Endothelial cell of umbilical vein (primary cell): ENCODE data around the gene IFITM10. TPM values are rescaled to one million over a fixed set of nuclear protein-coding genes. Genes with fewer than 3 reads are reported as not detected.

Source experiments
- BruUV-seq: library from RNA; stranded (reverse); fragments of 400-500 nt; replicated peaks from 2 replicates; lab custom pipeline; 2021; lab: Mats Ljungman, UMichigan
- CTCF ChIA-PET: fragments of 300-600, 350-600 bp; sonication (Branson Sonifier 250); formaldehyde crosslinking; loops from one replicate; lab custom pipeline; 2021; ENCODE audit warnings: antibody characterized with exemption, inconsistent platforms; lab: Charles Lee
- POLR2A ChIA-PET: fragments of 300-600, 350-600 bp; sonication (Branson Sonifier 250); formaldehyde crosslinking; loops from one replicate; lab custom pipeline; 2021; ENCODE audit warnings: antibody characterized with exemption, inconsistent platforms; lab: Charles Lee
- DNase-seq: peaks from one replicate; pipeline ENCODE4 v3.0.0-alpha.2; 2011; ENCODE audit warnings: low read depth, low spot score
- FAIRE-seq: peaks from 2 replicates; lab custom pipeline; 2011; peaks lifted over from hg19 to GRCh38; lab: Jason Lieb, UNC
- H2AFZ ChIP-seq: 2 replicates; pipeline ENCODE4 v1.6.0; 2012; ENCODE audit warnings: low read depth, low read length, control low read depth, inconsistent platforms
- H3K27ac ChIP-seq: 2 replicates; pipeline ENCODE4 v1.5.1; 2011; ENCODE audit warnings: low read depth, mild to moderate bottlenecking, control low read depth, low read length, moderate library complexity; ENCODE audit not compliant: insufficient read depth
- H3K27me3 ChIP-seq, 2 experiments: 2 replicates each; pipeline versions ENCODE4 v1.6.0 to v1.6.1; 2011; ENCODE audit warnings: low read length in 2 of 2, mixed read lengths in 1 of 2; ENCODE audit not compliant: control insufficient read depth in 2 of 2, insufficient read depth in 2 of 2
- H3K36me3 ChIP-seq, 2 experiments: 2 replicates in 1 of 2; 3 replicates in 1 of 2; pipeline ENCODE4 v1.5.1; 2011; ENCODE audit warnings: low read length in 2 of 2, mild to moderate bottlenecking in 1 of 2, moderate library complexity in 1 of 2; ENCODE audit not compliant: control insufficient read depth in 2 of 2, insufficient read depth in 2 of 2; ENCODE audit errors: extremely low read depth in 1 of 2
- H3K4me1 ChIP-seq: 3 replicates; pipeline ENCODE4 v1.5.1; 2011; ENCODE audit warnings: mild to moderate bottlenecking, low read length; ENCODE audit not compliant: control insufficient read depth, insufficient read depth; ENCODE audit errors: extremely low read depth
- H3K4me2 ChIP-seq: 2 replicates; pipeline ENCODE4 v1.6.1; 2011; ENCODE audit warnings: low read length, control low read depth, mixed read lengths; ENCODE audit not compliant: insufficient read depth
- H3K4me3 ChIP-seq, 3 experiments: fragments of 200-600 bp in 1 of 3; sonication (generic), shearing (Covaris generic) in 1 of 3; replicated peaks in 1 of 3; 2 replicates each; pipeline ENCODE4 v1.5.1; 2011 to 2016; ENCODE audit warnings: control low read depth in 3 of 3, low read length in 3 of 3, mild to moderate bottlenecking in 2 of 3, inconsistent platforms in 1 of 3, low read depth in 1 of 3, moderate library complexity in 1 of 3; ENCODE audit not compliant: insufficient read depth in 1 of 3
- H3K79me2 ChIP-seq: 2 replicates; pipeline ENCODE4 v1.6.0; 2012; ENCODE audit warnings: low read length, inconsistent platforms; ENCODE audit not compliant: control insufficient read depth, insufficient read depth
- H3K9ac ChIP-seq: replicated peaks from 2 replicates; pipeline ENCODE3; 2011; ENCODE audit warnings: low read length, control low read depth; ENCODE audit not compliant: insufficient read depth; ENCODE audit errors: extremely low read depth
- H3K9me1 ChIP-seq: replicated peaks from 3 replicates; pipeline ENCODE4 v1.6.0; 2011; ENCODE audit warnings: mild to moderate bottlenecking, low read length; ENCODE audit not compliant: control insufficient read depth, insufficient read depth; ENCODE audit errors: extremely low read depth
- H3K9me3 ChIP-seq: replicated peaks from 2 replicates; pipeline ENCODE4 v1.5.1; 2012; ENCODE audit warnings: low read length, inconsistent platforms; ENCODE audit not compliant: control insufficient read depth, insufficient read depth
- H4K20me1 ChIP-seq: replicated peaks from 2 replicates; pipeline ENCODE3; 2011; ENCODE audit warnings: mild to moderate bottlenecking, low read length; ENCODE audit not compliant: control insufficient read depth, insufficient read depth; ENCODE audit errors: extremely low read depth
- CTCF ChIP-seq, 2 donors: IDR thresholded peaks; 1 replicate in 1 of 2; 2 replicates in 1 of 2; pipeline ENCODE4 v1.5.1; 2011; ENCODE audit warnings: low read length in 2 of 2, mild to moderate bottlenecking in 2 of 2, moderate library complexity in 2 of 2, control low read depth in 1 of 2, inconsistent platforms in 1 of 2, low read depth in 1 of 2; ENCODE audit not compliant: insufficient read depth in 1 of 2; ENCODE audit errors: extremely low read depth in 1 of 2
- EZH2 ChIP-seq: IDR thresholded peaks from 2 replicates; pipeline ENCODE4 v1.6.1; 2012; ENCODE audit warnings: borderline replicate concordance, low read depth, mild to moderate bottlenecking, moderate library complexity, low read length, inconsistent platforms; ENCODE audit not compliant: severe bottlenecking
- FOS ChIP-seq: IDR thresholded peaks from 2 replicates; pipeline ENCODE4 v1.6.1; 2011; ENCODE audit warnings: mild to moderate bottlenecking, low read length, moderate library complexity, borderline replicate concordance; ENCODE audit not compliant: insufficient read depth
- GATA2 ChIP-seq: IDR thresholded peaks from 2 replicates; pipeline ENCODE4 v1.7.0; 2011; ENCODE audit warnings: low read depth, mild to moderate bottlenecking, moderate library complexity, mixed read lengths, low read length; ENCODE audit not compliant: insufficient read length, insufficient read depth
- JUN ChIP-seq: IDR thresholded peaks from 2 replicates; pipeline ENCODE4 v1.6.1; 2011; ENCODE audit warnings: borderline replicate concordance, low read depth; ENCODE audit not compliant: insufficient read length, insufficient read depth
- MAX ChIP-seq: IDR thresholded peaks from 2 replicates; pipeline ENCODE4 v1.6.1; 2011; ENCODE audit not compliant: insufficient read depth, insufficient read length
- MYC ChIP-seq: IDR thresholded peaks from one replicate; pipeline ENCODE4 v1.6.1; 2011; ENCODE audit warnings: mild to moderate bottlenecking, low read depth, low read length
- POLR2A ChIP-seq: IDR thresholded peaks from 2 replicates; pipeline ENCODE4 v1.6.1; 2012; ENCODE audit warnings: low read depth, mild to moderate bottlenecking, control low read depth, low read length
- POLR2AphosphoS5 ChIP-seq: IDR thresholded peaks from 2 replicates; pipeline ENCODE4 v1.6.1; 2012; ENCODE audit warnings: low read depth, mild to moderate bottlenecking, control low read depth, low read length, moderate library complexity; ENCODE audit not compliant: insufficient read depth
- dilution Hi-C: fragments of 300-500 bp; cut with MboI; formaldehyde crosslinking; loops from one replicate; pipeline ENCODE4 v1.15.0; 2019; ENCODE audit warnings: low sequenced_read_pairs; ENCODE audit not compliant: extremely low pct_ligation_motif_present
- intact Hi-C: fragments of 100-400 bp; cut with micrococcal nuclease; formaldehyde crosslinking; loops from one replicate; pipeline ENCODE4 v1.10.0; 2022
- polyA plus RNA-seq, 4 experiments: library from polyadenylated mRNA; depleted of rRNA in 3 of 4; stranded (reverse) in 3 of 4; unstranded in 1 of 4; fragments of >200 nt; gene quantifications; 2 replicates each; pipeline versions ENCODE4 v1.2.1 to v1.2.3, GENCODE V29; 2011 to 2012; ENCODE audit warnings: missing spikeins in 1 of 4
- total RNA-seq: library from RNA; stranded (reverse); gene quantifications from 2 replicates; pipeline ENCODE4 v1.2.3, GENCODE V29; 2021

The IFITM10 gene
- total and polyA plus RNA-seq, 2 donors (not counting 3 experiments of a cell fraction or from before 2014, with no cell fraction given) = 0.04 to 0.66 TPM

GRCh38 chr11:1745701-1746320, 4.6 kb downstream of the IFITM10 start:
- H3K4me3 ChIP-seq = no peak overlapping the region
- BruUV-seq = no TSS peak
- dilution Hi-C loops = no loop called here
- no peaks in the 10 kb centered on the region for H4K20me1 ChIP-seq
- TF ChIP-seq JUN = no peak
- TF ChIP-seq CTCF (IDR thresholded peaks at IDR 0.05; ENCODE audit: extremely low read depth in 1 of 2, insufficient read depth in 1 of 2, low read depth in 1 of 2, low read length in 2 of 2) = no peak
- TF ChIP-seq POLR2A = no peak
- no peak for TF ChIP-seq EZH2
- no peak for TF ChIP-seq GATA2
- no peak for TF ChIP-seq MYC
- TF ChIP-seq MAX = no peak
- no peak for TF ChIP-seq FOS
- no peak for TF ChIP-seq POLR2AphosphoS5
- no peak overlapping the region for H3K9ac ChIP-seq
- no peak overlapping the region for H3K4me2 ChIP-seq
- CTCF ChIA-PET = no interaction called here
- no peaks in the 10 kb centered on the region for H3K9me1 ChIP-seq
- peaks cover 15 to 16% of the 10 kb centered on the region in 2 experiments for H3K27me3 ChIP-seq
- DNase-seq (no peak), FAIRE-seq (no peak)
- H3K9me3 ChIP-seq = no peaks in the 10 kb centered on the region
- H3K27ac ChIP-seq = no peak overlapping the region
- POLR2A ChIA-PET = no interaction called here
- H3K36me3 ChIP-seq = no peaks in the 10 kb centered on the region
- intact Hi-C loops = no loop called here
- no peaks in the 10 kb centered on the region for H3K79me2 ChIP-seq
- no peak overlapping the region for H2AFZ ChIP-seq
- H3K4me1 ChIP-seq = no peaks in the 10 kb centered on the region
